Esophagus muscularis mucosa (tissue), 4 donors: ENCODE results near the gene ZNF195. TPM values are rescaled to one million over a fixed set of nuclear protein-coding genes. Genes with fewer than 3 reads are reported as not detected.
"Not testable (repeated sequence)": the region's sequence is repeated elsewhere in the genome, so short reads cannot be mapped to it uniquely, and the experiment has no call there.

Experiments used
- DNase-seq: peaks from one replicate; pipeline ENCODE4 v3.0.0-alpha.2; 2017; ENCODE audit errors: extremely low spot score
- H3K27ac ChIP-seq, 4 donors: fragments of 200-600 bp; sonication (generic); replicated peaks in 1 of 4; 1 replicate in 3 of 4; 2 replicates in 1 of 4; pipeline ENCODE4 v1.5.1; 2016 to 2019; ENCODE audit warnings: mild to moderate bottlenecking in 1 of 4
- H3K27me3 ChIP-seq, 4 donors: fragments of 200-600 bp; sonication (generic); one replicate each; pipeline versions ENCODE4 v1.5.1 to v1.6.0; 2016 to 2019
- H3K36me3 ChIP-seq, 4 donors: fragments of 200-600 bp; sonication (generic); one replicate each; pipeline ENCODE4 v1.5.1; 2016 to 2019
- H3K4me1 ChIP-seq, 4 donors: fragments of 200-600 bp; sonication (generic); one replicate each; pipeline ENCODE4 v1.5.1; 2016 to 2019
- H3K4me3 ChIP-seq, 4 donors: fragments of 200-600 bp; sonication (generic); 1 replicate in 2 of 4; 2 replicates in 2 of 4; pipeline ENCODE4 v1.5.1; 2016 to 2019; ENCODE audit warnings: mild to moderate bottlenecking in 4 of 4, moderate library complexity in 1 of 4
- H3K9me3 ChIP-seq, 4 donors: fragments of 200-600 bp; sonication (generic); 1 replicate in 3 of 4; 2 replicates in 1 of 4; pipeline ENCODE4 v1.5.1; 2016 to 2019
- CTCF ChIP-seq, 3 experiments: fragments of 200-600 bp in 2 of 3; fragments of 450-650 bp in 1 of 3; sonication (generic) in 2 of 3; IDR thresholded peaks; one replicate each; pipeline ENCODE4 v1.5.1; 2017 to 2019; ENCODE audit warnings: antibody characterized with exemption in 3 of 3, mild to moderate bottlenecking in 2 of 3, moderate library complexity in 1 of 3
- POLR2A ChIP-seq: fragments of 450-650 bp; IDR thresholded peaks from one replicate; pipeline ENCODE4 v1.6.1; 2017; ENCODE audit warnings: antibody characterized with exemption, moderate library complexity, mild to moderate bottlenecking, low read depth
- POLR2AphosphoS5 ChIP-seq, 2 donors: sonication (generic); formaldehyde crosslinking; IDR thresholded peaks; one replicate each; pipeline ENCODE4 v1.6.1; 2017; ENCODE audit warnings: antibody characterized with exemption in 2 of 2
- WGBS: methylation state at CpG from one replicate; pipeline ENCODE4 v1.1.5; 2018; 5-methylcytosine and 5-hydroxymethylcytosine counted together
- intact Hi-C: fragments of 100-400 bp; cut with DNase I; formaldehyde crosslinking; loops from one replicate; pipeline ENCODE4 v1.15.1; 2023
- total RNA-seq, 4 donors: library from RNA; depleted of rRNA; stranded (reverse); fragments of >200 nt; gene quantifications; one replicate each; pipeline versions ENCODE4 v1.1.0 to v1.2.1, GENCODE V29; 2016

Gene ZNF195
- total RNA-seq, 4 donors from 2014 or later: 9.4 to 15.7 (median 12.5) TPM

GRCh38 chr11:3417047-3417446 lies 38.1 kb upstream of the ZNF195 start:
- H3K27ac ChIP-seq, H3K9me3 ChIP-seq, H3K36me3 ChIP-seq, intact Hi-C loops, H3K4me3 ChIP-seq, DNase-seq, H3K27me3 ChIP-seq: not testable (repeated sequence)
- 76% methylated on average over 4 of the region's 4 CpGs for WGBS
- TF ChIP-seq CTCF (IDR thresholded peaks at IDR 0.05): peak; percentile 34 to 54 (median 49)
- peaks cover 5 to 10% (median 5%) of the 10 kb centered on the region in 4 donors for H3K4me1 ChIP-seq

GRCh38 chr11:3415301-3415700 lies 36.4 kb upstream of the ZNF195 start:
- DNase-seq, H3K4me1 ChIP-seq, H3K27me3 ChIP-seq, H3K9me3 ChIP-seq, H3K36me3 ChIP-seq, H3K27ac ChIP-seq, intact Hi-C loops, H3K4me3 ChIP-seq: not testable (repeated sequence)
- WGBS: 71% methylated on average over 4 of the region's 7 CpGs

GRCh38 chr11:3413666-3414065 lies 34.7 kb upstream of the ZNF195 start:
- H3K4me1 ChIP-seq, DNase-seq, intact Hi-C loops, H3K4me3 ChIP-seq, H3K36me3 ChIP-seq, H3K27ac ChIP-seq, H3K9me3 ChIP-seq, H3K27me3 ChIP-seq: not testable (repeated sequence)
- WGBS: 88% methylated on average over 23 of the region's 24 CpGs

GRCh38 chr11:3412837-3413236 lies 33.9 kb upstream of the ZNF195 start:
- DNase-seq: no peak
- WGBS: 82% methylated on average over 11 of the region's 15 CpGs

GRCh38 chr11:3408722-3409121 lies 29.8 kb upstream of the ZNF195 start:
- WGBS: 21% methylated on average over 12 of the region's 12 CpGs
- H3K4me3 ChIP-seq, H3K27ac ChIP-seq, H3K27me3 ChIP-seq, intact Hi-C loops, H3K4me1 ChIP-seq, H3K9me3 ChIP-seq, H3K36me3 ChIP-seq: not testable (repeated sequence)
- DNase-seq: peak; percentile 94
- peak; percentile 63 to 75 (median 72) for TF ChIP-seq CTCF (IDR thresholded peaks at IDR 0.05)

More at GRCh38 chr11:3412837-3413236, 33.9 kb upstream of the ZNF195 start:
- Histone ChIP-seq H3K4me1 (peaks cover 0 to 5% (median 0%) of the 10 kb centered on the region in 4 donors), H3K4me3 (no peak overlapping the region), H3K36me3 (no peaks in the 10 kb centered on the region), H3K27me3 (no peaks in the 10 kb centered on the region), H3K9me3 (no peaks in the 10 kb centered on the region), H3K27ac (no peak overlapping the region)
- intact Hi-C loops: no loop called here
- TF ChIP-seq POLR2A (no peak), POLR2AphosphoS5 (IDR thresholded peaks at IDR 0.05) (no peak)

GRCh38 chr11:3408058-3408605 lies 29.2 kb upstream of the ZNF195 start:
- intact Hi-C loops, H3K36me3 ChIP-seq, H3K27me3 ChIP-seq, H3K27ac ChIP-seq, DNase-seq, H3K4me1 ChIP-seq, H3K4me3 ChIP-seq, H3K9me3 ChIP-seq: not testable (repeated sequence)
- WGBS: 75% methylated on average over 8 of the region's 8 CpGs

- H3K4me1 ChIP-seq, H3K4me3 ChIP-seq, H3K27ac ChIP-seq, H3K27me3 ChIP-seq, DNase-seq, H3K9me3 ChIP-seq, H3K36me3 ChIP-seq, intact Hi-C loops: not testable (repeated sequence)
- 79% methylated on average over 9 of the region's 9 CpGs for WGBS
Observed at GRCh38 chr11:3406937-3407336, 28.0 kb upstream of the ZNF195 start.

- H3K4me3 ChIP-seq, H3K27me3 ChIP-seq, H3K36me3 ChIP-seq, DNase-seq, H3K27ac ChIP-seq, intact Hi-C loops, H3K4me1 ChIP-seq, H3K9me3 ChIP-seq: not testable (repeated sequence)
- WGBS: 82% methylated on average over 17 of the region's 17 CpGs
Observed at GRCh38 chr11:3406223-3406875, 27.4 kb upstream of the ZNF195 start.

- H3K27ac ChIP-seq, DNase-seq, H3K36me3 ChIP-seq, intact Hi-C loops, H3K4me3 ChIP-seq, H3K4me1 ChIP-seq, H3K9me3 ChIP-seq, H3K27me3 ChIP-seq: not testable (repeated sequence)
- 72% methylated on average over 15 of the region's 22 CpGs for WGBS
Observed at GRCh38 chr11:3404076-3404925, 25.4 kb upstream of the ZNF195 start.

GRCh38 chr11:3402861-3403250 lies 23.9 kb upstream of the ZNF195 start:
- H3K27ac ChIP-seq, H3K36me3 ChIP-seq, H3K4me3 ChIP-seq, H3K4me1 ChIP-seq, H3K27me3 ChIP-seq, DNase-seq, H3K9me3 ChIP-seq, intact Hi-C loops: not testable (repeated sequence)
- no CpG with 5 or more reads among the region's 8 CpGs for whole genome bisulfite sequencing
